ENCODE measurements around the gene WDR36.

The WDR36 gene

GRCh38 chr5:111153945-111154344 lies 61.8 kb downstream of the WDR36 start:
- DNase-seq (ENCODE audit: low read depth): no peak
- H3K4me3 ChIP-seq (ENCODE audit: low read depth, low read length): no peak overlapping the region
- TF ChIP-seq CTCF (IDR thresholded peaks at IDR 0.05; ENCODE audit: control insufficient read depth, extremely low read depth, insufficient read depth): no peak

GRCh38 chr5:111158105-111158744 lies 66.1 kb downstream of the WDR36 start:
- peak; percentile 98 for TF ChIP-seq CTCF (IDR thresholded peaks at IDR 0.05; ENCODE audit: control insufficient read depth, extremely low read depth, insufficient read depth)
- DNase-seq (ENCODE audit: low read depth): peak; percentile 23
- no peak overlapping the region for H3K4me3 ChIP-seq (ENCODE audit: low read depth, low read length)

- TF ChIP-seq CTCF (IDR thresholded peaks at IDR 0.05; ENCODE audit: control insufficient read depth, extremely low read depth, insufficient read depth): no peak
- DNase-seq (ENCODE audit: low read depth): no peak
- H3K4me3 ChIP-seq (ENCODE audit: low read depth, low read length): no peak overlapping the region
Observed at GRCh38 chr5:111159845-111160244, 67.7 kb downstream of the WDR36 start.

- no peak overlapping the region for H3K4me3 ChIP-seq (ENCODE audit: low read depth, low read length)
- no peak for TF ChIP-seq CTCF (IDR thresholded peaks at IDR 0.05; ENCODE audit: control insufficient read depth, extremely low read depth, insufficient read depth)
- DNase-seq (ENCODE audit: low read depth): no peak
Observed at GRCh38 chr5:111163000-111163399, 70.9 kb downstream of the WDR36 start.

GRCh38 chr5:111165058-111165457 lies 72.9 kb downstream of the WDR36 start:
- no peak for DNase-seq (ENCODE audit: low read depth)
- 0 out of 2 replicates have a peak, but pooled peaks have one; percentile 10 for TF ChIP-seq CTCF (IDR thresholded peaks at IDR 0.05; ENCODE audit: control insufficient read depth, extremely low read depth, insufficient read depth)
- H3K4me3 ChIP-seq (ENCODE audit: low read depth, low read length): no peak overlapping the region

- no peak overlapping the region for H3K4me3 ChIP-seq (ENCODE audit: low read depth, low read length)
- TF ChIP-seq CTCF (IDR thresholded peaks at IDR 0.05; ENCODE audit: control insufficient read depth, extremely low read depth, insufficient read depth): no peak
- no peak for DNase-seq (ENCODE audit: low read depth)
Observed at GRCh38 chr5:111167551-111167950, 75.4 kb downstream of the WDR36 start.

GRCh38 chr5:111168608-111169007 lies 76.5 kb downstream of the WDR36 start:
- H3K4me3 ChIP-seq (ENCODE audit: low read depth, low read length): no peak overlapping the region
- DNase-seq (ENCODE audit: low read depth): no peak
- no peak for TF ChIP-seq CTCF (IDR thresholded peaks at IDR 0.05; ENCODE audit: control insufficient read depth, extremely low read depth, insufficient read depth)

Data from LNCaP clone FGC (cell line).